HepG2 (cell line): ENCODE measurements around the gene HBG1.

Source experiments
- MLXIP ChIP-seq: sonication (generic); formaldehyde crosslinking; IDR thresholded peaks from 2 replicates; pipeline ENCODE4 v1.9.0; 2021; ENCODE audit warnings: missing genetic modification reagents, borderline replicate concordance
- NFE2L1 ChIP-seq: sonication (generic); formaldehyde crosslinking; IDR thresholded peaks from 2 replicates; pipeline ENCODE4 v1.4.0; 2020; ENCODE audit warnings: missing genetic modification reagents, mild to moderate bottlenecking, borderline replicate concordance
- NR3C1 ChIP-seq: sonication (generic); formaldehyde crosslinking; IDR thresholded peaks from 2 replicates; pipeline ENCODE4 v1.4.0; 2020; ENCODE audit warnings: missing genetic modification reagents
- SP2 ChIP-seq: sonication (generic); formaldehyde crosslinking; IDR thresholded peaks from 2 replicates; pipeline ENCODE4 v1.5.1; 2020; ENCODE audit warnings: mild to moderate bottlenecking, missing genetic modification reagents
- TAF1 ChIP-seq: sonication (generic); formaldehyde crosslinking; IDR thresholded peaks from 2 replicates; pipeline ENCODE4 v1.4.0; 2020; ENCODE audit warnings: missing genetic modification reagents
- ZBTB7A ChIP-seq: sonication (generic); formaldehyde crosslinking; IDR thresholded peaks from 2 replicates; pipeline ENCODE4 v1.8.0; 2022; ENCODE audit warnings: mild to moderate bottlenecking, missing genetic modification reagents

DNA sequence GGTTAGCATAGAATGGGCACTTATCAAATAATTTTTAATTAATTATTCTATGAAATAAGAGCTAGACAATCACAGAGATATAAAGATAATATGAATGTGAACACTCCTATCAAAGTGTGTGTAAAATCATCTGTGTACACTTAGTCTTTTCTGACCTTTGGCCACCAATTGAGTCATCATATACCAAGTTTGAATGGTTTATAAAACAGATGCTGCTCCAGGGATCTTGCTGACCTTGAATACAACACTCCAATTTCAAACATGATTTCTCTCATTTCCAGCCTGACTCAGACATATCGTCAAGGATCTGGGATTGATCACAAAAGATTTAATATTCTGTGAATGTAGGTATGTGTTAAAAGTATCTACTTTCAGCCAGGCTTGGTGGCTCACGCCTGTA lies 46.3 kb downstream of the HBG1 start:
- TF ChIP-seq SP2 (CRISPR knock-in tag) (no peak), ZBTB7A (CRISPR knock-in tag) (no peak), NFE2L1 (CRISPR knock-in tag) (no peak), MLXIP (CRISPR knock-in tag) (no peak), TAF1 (CRISPR knock-in tag) (no peak), NR3C1 (CRISPR knock-in tag) (no peak)
